HG03196 (cell line): ENCODE results near the gene AOC2.
"Not testable (repeated sequence)": the region's sequence is repeated elsewhere in the genome, so short reads cannot be mapped to it uniquely, and the experiment has no call there.

Experiments
- ATAC-seq: cut with Tn5 transposase; IDR thresholded peaks from one replicate; pipeline ENCODE4 v1.9.1; 2021; ENCODE audit not compliant: unreplicated experiment

Gene AOC2

GRCh38 chr17:42832213-42832933, 12.0 kb upstream of the AOC2 start:
- ATAC-seq, result no peak

GRCh38 chr17:42832934-42833766, 11.2 kb upstream of the AOC2 start, which contains the start of gene PSME3:
PSME3 (plus strand) TSS chr17:42833397; CDS start chr17:42833632, 235 bp downstream.
- peak; percentile 86 for ATAC-seq

DNA sequence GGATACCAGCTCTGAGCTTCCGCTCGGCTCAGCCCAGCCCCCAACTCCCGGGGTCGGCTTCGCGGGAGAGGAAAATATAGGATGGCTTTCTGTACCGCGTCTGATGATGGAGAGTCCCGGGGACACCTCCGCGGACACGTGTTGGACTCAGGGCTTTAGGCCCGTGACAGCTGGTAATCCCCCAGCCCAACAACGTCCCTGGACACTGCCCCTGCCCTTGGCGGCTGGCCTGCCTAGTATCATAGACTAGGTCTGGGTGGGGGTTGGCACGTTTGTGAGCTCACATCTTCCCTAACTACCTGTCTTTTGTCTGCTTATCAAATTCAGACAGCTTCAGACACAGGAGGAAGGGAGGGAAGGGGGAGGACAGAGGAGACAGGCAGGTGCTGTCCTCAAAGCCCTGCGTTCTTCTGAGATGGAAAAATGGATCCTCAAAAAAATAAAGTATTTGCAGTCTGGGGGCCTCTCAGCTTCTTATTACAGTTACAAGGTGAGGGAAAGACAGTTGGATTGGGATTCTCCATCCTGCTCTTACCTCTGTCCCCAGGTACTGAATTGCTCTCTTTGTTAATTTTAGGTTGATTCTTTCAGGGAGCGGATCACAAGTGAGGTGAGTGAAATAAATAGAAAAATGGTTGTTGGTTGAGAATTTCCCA, 10.5 kb upstream of the AOC2 start:
- ATAC-seq, result peak; percentile 28

GRCh38 chr17:42835732-42836131, 8.6 kb upstream of the AOC2 start:
- no peak for ATAC-seq

DNA sequence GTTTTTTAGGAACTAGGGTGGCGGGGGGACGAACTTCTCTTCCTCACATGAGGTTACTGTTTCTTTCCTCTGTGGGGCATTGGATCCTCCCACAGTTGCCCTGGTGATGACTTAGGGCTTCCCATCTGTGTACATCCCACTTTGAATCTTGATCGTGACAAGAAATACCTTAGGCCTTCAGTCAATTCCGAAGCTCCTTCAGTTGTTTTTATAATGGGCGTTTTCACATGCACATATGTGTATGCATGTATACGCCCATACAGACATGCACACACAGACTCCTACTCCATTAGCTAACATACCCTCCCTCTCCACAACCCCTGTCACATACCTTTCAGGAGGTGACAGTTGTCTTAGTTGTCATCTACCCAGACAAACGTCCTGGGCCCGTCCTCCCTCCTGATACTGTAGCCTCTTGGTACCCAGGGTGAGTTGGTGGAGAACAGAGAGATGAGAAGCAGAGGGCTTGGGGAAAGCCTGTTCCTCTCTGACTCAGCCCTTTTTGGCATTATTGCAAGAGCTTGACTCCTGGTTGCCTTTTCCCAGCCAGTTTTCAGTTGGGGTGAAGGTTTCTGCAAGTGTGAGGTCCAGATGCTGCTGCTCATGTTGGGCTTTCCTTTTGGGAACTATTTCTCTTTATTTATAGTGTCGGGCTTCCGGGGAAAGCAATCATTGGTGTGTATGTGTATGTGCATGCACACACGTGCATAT, 2.2 kb upstream of the AOC2 start:
- no peak for ATAC-seq

GRCh38 chr17:42843358-42843934, 934 bp upstream of the AOC2 start:
- no peak for ATAC-seq

GRCh38 chr17:42844761-42845555, 578 bp downstream of the AOC2 start:
- no peak for ATAC-seq

DNA sequence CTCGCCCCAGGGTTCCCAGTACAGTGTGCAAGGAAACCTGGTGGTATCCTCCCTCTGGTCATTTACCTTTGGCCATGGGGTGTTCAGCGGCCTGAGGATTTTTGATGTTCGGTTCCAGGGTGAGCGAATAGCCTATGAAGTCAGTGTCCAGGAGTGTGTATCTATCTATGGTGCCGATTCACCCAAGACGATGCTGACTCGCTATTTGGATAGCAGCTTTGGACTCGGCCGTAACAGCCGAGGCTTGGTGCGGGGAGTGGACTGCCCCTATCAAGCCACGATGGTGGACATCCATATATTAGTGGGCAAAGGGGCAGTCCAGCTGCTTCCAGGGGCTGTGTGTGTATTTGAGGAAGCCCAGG, 1.2 kb downstream of the AOC2 start:
- no peak for ATAC-seq

GRCh38 chr17:42845918-42846593, 1.7 kb downstream of the AOC2 start:
- ATAC-seq, result no peak

DNA sequence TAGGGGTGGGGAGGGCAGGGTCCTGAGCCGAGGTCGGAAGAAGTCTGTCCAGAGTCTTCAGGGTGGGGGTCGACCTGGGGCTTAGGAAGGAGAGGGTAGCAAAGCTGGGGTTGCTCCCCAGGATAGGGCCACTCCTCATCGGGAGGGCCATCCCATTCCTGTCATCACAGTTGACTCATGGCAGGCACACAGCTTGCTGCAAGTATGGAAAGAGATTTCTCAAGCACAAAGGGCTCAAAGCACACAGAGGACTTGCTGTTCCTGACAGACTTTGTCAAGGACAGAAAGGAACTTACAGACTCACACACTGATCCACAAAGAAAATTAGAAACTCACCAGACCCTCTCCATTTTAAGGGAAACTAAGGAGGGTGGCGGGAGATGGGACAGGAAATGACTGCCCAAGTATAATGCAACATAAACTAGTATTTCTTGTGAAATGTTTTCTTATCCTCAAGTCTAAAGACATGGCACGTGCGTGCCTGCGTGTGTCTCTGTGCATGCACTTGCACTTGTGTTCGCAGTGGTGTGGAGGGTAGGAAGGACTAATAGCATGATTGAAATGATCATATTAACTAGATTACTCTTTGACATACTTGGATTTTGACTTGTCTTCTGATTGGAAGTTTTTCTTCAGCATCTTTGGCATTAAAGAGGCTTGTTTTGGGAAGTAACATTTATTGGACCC, 2.4 kb downstream of the AOC2 start:
- ATAC-seq, result no peak

- ATAC-seq, result no peak
These were observed 3.7 kb downstream of the AOC2 start for GRCh38 chr17:42848093-42848492.

DNA sequence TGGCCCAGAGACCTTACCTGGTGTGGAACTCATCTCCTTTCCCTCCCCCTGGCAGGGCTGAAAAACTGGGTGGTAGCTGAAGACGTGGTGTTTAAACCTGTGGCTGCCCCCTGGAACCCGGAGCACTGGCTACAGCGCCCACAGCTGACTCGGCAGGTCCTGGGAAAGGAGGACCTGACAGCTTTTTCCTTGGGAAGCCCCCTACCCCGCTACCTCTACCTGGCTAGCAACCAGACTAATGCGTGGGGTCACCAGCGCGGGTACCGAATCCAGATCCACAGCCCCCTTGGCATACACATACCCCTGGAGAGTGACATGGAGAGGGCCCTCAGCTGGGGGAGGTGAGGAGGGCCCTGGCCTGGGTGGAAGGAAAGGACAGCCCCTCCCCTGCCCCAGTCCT, 4.7 kb downstream of the AOC2 start:
- ATAC-seq, result no peak

- ATAC-seq, result no peak
These were observed 5.2 kb downstream of the AOC2 start for GRCh38 chr17:42849451-42850181.

DNA sequence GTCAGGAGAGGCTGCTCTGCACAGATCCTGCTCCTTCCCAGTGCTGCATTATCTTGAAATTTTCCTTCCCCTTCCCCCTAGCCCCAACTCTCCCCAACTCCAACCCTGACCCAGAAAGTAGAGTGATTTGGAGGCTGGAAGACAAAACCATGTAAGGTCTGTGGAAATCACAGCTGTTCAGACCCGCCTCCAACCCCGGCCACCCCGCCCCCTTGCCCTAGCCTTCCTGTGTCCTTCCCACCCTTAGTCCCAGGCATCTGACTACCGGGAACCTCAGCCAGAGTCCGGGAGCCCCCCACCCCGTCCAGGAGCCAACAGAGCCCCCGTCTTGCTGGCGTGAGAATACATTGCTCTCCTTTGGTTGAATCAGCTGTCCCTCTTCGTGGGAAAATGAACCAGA, 6.6 kb downstream of the AOC2 start, which contains the start of gene AOC3:
TSS of gene AOC3 (plus strand) at position 246 of the 400 bp plus-strand sequence. CDS start at position 391, 145 bp downstream.
- ATAC-seq, result no peak

DNA sequence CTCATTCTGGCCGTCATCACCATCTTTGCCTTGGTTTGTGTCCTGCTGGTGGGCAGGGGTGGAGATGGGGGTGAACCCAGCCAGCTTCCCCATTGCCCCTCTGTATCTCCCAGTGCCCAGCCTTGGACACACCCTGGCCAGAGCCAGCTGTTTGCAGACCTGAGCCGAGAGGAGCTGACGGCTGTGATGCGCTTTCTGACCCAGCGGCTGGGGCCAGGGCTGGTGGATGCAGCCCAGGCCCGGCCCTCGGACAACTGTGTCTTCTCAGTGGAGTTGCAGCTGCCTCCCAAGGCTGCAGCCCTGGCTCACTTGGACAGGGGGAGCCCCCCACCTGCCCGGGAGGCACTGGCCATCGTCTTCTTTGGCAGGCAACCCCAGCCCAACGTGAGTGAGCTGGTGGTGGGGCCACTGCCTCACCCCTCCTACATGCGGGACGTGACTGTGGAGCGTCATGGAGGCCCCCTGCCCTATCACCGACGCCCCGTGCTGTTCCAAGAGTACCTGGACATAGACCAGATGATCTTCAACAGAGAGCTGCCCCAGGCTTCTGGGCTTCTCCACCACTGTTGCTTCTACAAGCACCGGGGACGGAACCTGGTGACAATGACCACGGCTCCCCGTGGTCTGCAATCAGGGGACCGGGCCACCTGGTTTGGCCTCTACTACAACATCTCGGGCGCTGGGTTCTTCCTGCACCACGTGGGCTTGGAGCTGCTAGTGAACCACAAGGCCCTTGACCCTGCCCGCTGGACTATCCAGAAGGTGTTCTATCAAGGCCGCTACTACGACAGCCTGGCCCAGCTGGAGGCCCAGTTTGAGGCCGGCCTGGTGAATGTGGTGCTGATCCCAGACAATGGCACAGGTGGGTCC, 7.2 kb downstream of the AOC2 start:
- not testable (repeated sequence) for ATAC-seq

DNA sequence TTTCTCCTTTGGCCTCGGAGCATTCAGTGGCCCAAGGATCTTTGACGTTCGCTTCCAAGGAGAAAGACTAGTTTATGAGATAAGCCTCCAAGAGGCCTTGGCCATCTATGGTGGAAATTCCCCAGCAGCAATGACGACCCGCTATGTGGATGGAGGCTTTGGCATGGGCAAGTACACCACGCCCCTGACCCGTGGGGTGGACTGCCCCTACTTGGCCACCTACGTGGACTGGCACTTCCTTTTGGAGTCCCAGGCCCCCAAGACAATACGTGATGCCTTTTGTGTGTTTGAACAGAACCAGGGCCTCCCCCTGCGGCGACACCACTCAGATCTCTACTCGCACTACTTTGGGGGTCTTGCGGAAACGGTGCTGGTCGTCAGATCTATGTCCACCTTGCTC, 8.0 kb downstream of the AOC2 start:
- no peak for ATAC-seq

DNA sequence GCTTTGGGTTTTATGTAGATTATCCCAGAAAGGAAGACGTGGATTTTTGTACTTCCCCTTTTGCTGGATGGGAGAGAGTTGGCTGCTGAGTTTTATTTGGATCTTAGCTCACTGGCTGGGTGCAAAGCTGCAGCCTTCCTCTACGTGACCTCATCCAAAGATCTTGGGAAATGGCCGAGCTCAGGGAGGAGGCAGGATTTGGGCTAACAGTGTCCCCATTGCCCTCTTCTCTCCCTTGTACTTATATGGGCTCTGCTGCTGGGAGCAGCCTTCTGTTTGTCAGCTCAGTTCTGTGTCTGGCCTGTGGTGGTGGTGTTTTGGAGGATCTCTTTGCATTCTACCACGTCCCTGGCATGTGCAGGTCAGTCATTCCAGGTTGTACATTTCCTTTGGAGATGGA, 8.6 kb downstream of the AOC2 start:
- ATAC-seq, result no peak
